Esophagus squamous epithelium (tissue), 5 donors: Measurements from ENCODE around the gene RCSD1. TPM values are rescaled to one million over a fixed set of nuclear protein-coding genes. Genes with fewer than 3 reads are reported as not detected.

Experiments
- DNase-seq: peaks from one replicate; lab custom pipeline; 2025; lab: John Stamatoyannopoulos, UW
- H3K27ac ChIP-seq, 4 donors: fragments of 200-600 bp; sonication (generic); one replicate each; pipeline ENCODE4 v1.5.1; 2016 to 2019; ENCODE audit warnings: mild to moderate bottlenecking in 1 of 4
- H3K27me3 ChIP-seq, 4 donors: fragments of 200-600 bp; sonication (generic); 1 replicate in 3 of 4; 2 replicates in 1 of 4; pipeline versions ENCODE4 v1.5.1 to v1.6.0; 2017 to 2021; ENCODE audit warnings: antibody characterized with exemption in 1 of 4
- H3K36me3 ChIP-seq, 3 donors: fragments of 200-600 bp; sonication (generic); one replicate each; pipeline ENCODE4 v1.5.1; 2016 to 2019
- H3K4me1 ChIP-seq, 3 donors: fragments of 200-600 bp; sonication (generic); one replicate each; pipeline ENCODE4 v1.5.1; 2017 to 2019
- H3K4me3 ChIP-seq, 4 donors: fragments of 200-600 bp; sonication (generic); 1 replicate in 3 of 4; 2 replicates in 1 of 4; pipeline ENCODE4 v1.5.1; 2016 to 2019; ENCODE audit warnings: mild to moderate bottlenecking in 2 of 4, moderate library complexity in 1 of 4
- H3K9me3 ChIP-seq, 3 donors: fragments of 200-600 bp; sonication (generic); one replicate each; pipeline ENCODE4 v1.5.1; 2016 to 2019
- POLR2A ChIP-seq, 4 donors: fragments of 450-650 bp; IDR thresholded peaks; one replicate each; pipeline ENCODE4 v1.6.1; 2017; ENCODE audit warnings: antibody characterized with exemption in 4 of 4, mild to moderate bottlenecking in 4 of 4, moderate library complexity in 3 of 4
- WGBS, 2 donors: methylation state at CpG; one replicate each; pipeline ENCODE4 v1.1.5; 2018; 5-methylcytosine and 5-hydroxymethylcytosine counted together
- intact Hi-C: fragments of 100-400 bp; cut with DNase I; formaldehyde crosslinking; loops from one replicate; pipeline ENCODE4 v1.15.0; 2022
- total RNA-seq, 4 donors: library from RNA; depleted of rRNA; stranded (reverse); fragments of >200 nt; gene quantifications; one replicate each; pipeline ENCODE4 v1.1.0, GENCODE V29; 2016
- TF ChIP-seq, protein P1 (sequence below), 6 experiments: fragments of 450-650 bp in 4 of 6; fragments of 200-600 bp in 2 of 6; sonication (generic) in 2 of 6; IDR thresholded peaks; one replicate each; pipeline ENCODE4 v1.5.1; 2016 to 2019; ENCODE audit warnings: antibody characterized with exemption in 6 of 6, mild to moderate bottlenecking in 4 of 6, moderate library complexity in 4 of 6
- donor health status: DM: yes; HTN: yes; CAD: no.

The RCSD1 gene
- total RNA-seq, 4 donors from 2014 or later: 1.2 to 17.7 (median 3.4) TPM

DNA sequence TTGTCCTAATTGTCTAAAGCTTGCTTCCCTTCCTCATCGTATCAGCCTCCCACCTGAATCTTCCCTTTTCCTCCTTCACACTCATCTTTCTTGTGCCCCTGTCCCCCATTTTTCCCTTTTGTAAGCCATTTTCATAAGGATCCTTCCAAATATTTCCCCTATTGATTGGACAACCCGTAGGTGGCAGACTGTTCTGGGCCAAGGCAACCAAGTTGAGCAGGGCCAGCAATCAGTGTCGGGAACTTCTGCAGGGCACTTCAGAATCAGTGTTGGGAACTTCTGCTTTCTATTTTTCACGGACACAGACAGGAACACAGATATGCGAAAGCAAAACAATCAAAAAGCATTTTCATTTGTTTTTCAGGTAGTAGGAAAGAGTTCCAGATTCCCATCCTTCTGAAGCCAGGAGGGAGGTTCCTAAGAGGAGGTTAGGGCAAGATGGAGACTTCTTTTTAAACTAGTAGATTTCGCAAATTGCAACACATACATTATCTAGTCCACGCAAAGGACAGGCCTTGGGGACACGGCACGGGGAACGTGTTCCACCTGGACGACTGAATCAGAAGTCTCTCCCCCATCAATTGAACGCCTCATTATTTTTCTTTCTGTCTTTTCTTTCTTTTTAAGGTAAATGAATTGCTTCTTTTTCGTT, 91.1 kb downstream of the RCSD1 start:
- intact Hi-C loops: loop anchor here (10.0 kb wide), 1 partner anchor 64 kb away; no protein-coding TSS in a partner anchor
- no peak for DNase-seq

DNA sequence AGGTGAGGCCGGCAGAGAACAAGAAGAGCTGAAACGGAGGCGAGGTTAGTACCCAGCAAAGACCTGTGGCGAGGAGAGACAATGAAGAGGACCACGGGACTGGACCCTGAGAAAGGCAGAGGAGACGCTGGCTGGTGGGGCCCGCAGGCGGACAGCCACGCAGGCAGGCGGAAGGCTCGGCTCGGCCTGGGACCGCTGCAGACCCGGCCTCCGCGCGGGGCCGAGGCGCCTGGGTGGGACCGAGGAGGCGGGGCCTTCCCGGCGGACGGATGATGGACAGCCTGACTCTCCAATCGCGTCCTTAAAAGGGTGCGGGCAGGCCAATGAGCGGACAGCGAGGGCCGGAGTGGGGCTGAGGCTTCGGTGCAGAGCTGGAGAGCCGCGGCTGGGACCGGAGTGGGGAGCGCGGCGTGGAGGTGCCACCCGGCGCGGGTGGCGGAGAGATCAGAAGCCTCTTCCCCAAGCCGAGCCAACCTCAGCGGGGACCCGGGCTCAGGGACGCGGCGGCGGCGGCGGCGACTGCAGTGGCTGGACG, 91.7 kb downstream of the RCSD1 start, which contains the start of gene MPZL1:
MPZL1 (plus strand) TSS at position 366 of the 535 bp plus-strand sequence. CDS start 170 bp downstream, outside the sequence.
- no peaks in the 10 kb centered on the region for H3K27me3 ChIP-seq
- H3K27ac ChIP-seq: peak within 1 kb of the TSS; percentile 90 to 97 (median 92)
- TF ChIP-seq, protein P1, sequence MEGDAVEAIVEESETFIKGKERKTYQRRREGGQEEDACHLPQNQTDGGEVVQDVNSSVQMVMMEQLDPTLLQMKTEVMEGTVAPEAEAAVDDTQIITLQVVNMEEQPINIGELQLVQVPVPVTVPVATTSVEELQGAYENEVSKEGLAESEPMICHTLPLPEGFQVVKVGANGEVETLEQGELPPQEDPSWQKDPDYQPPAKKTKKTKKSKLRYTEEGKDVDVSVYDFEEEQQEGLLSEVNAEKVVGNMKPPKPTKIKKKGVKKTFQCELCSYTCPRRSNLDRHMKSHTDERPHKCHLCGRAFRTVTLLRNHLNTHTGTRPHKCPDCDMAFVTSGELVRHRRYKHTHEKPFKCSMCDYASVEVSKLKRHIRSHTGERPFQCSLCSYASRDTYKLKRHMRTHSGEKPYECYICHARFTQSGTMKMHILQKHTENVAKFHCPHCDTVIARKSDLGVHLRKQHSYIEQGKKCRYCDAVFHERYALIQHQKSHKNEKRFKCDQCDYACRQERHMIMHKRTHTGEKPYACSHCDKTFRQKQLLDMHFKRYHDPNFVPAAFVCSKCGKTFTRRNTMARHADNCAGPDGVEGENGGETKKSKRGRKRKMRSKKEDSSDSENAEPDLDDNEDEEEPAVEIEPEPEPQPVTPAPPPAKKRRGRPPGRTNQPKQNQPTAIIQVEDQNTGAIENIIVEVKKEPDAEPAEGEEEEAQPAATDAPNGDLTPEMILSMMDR (IDR thresholded peaks at IDR 0.05): no peak
- peak in 2 of 4 donors; percentile 82 to 90 for TF ChIP-seq POLR2A (IDR thresholded peaks at IDR 0.05)
- no peaks in the 10 kb centered on the region for H3K36me3 ChIP-seq
- 0% methylated on average over 1 to 6 of the region's 52 CpGs for WGBS, 2 donors
- intact Hi-C loops: loop anchor here (10.0 kb wide), 1 partner anchor 63 kb away; no protein-coding TSS in a partner anchor
- H3K4me1 ChIP-seq: peaks cover 15 to 54% (median 20%) of the 10 kb centered on the region in 3 donors
- H3K4me3 ChIP-seq: peak within 1 kb of the TSS; percentile 73 to 92 (median 82)
- DNase-seq: peak; percentile 53
- H3K9me3 ChIP-seq: no peaks in the 10 kb centered on the region

More for the DNA sequence above, 91.1 kb downstream of the RCSD1 start:
- 11% methylated on average over 13 of the region's 13 CpGs for WGBS, 2 donors
- no peaks in the 10 kb centered on the region for H3K9me3 ChIP-seq
- H3K4me1 ChIP-seq: peaks cover 10 to 54% (median 20%) of the 10 kb centered on the region in 3 donors
- peak overlapping the region; percentile 73 to 92 (median 82) for H3K4me3 ChIP-seq
- no peak for TF ChIP-seq POLR2A (IDR thresholded peaks at IDR 0.05)
- TF ChIP-seq, protein P1 (IDR thresholded peaks at IDR 0.05): peak; percentile 27 to 52 (median 33)
- peak overlapping the region; percentile 90 to 97 (median 92) for H3K27ac ChIP-seq
- no peaks in the 10 kb centered on the region for H3K36me3 ChIP-seq
- no peaks in the 10 kb centered on the region for H3K27me3 ChIP-seq

DNA sequence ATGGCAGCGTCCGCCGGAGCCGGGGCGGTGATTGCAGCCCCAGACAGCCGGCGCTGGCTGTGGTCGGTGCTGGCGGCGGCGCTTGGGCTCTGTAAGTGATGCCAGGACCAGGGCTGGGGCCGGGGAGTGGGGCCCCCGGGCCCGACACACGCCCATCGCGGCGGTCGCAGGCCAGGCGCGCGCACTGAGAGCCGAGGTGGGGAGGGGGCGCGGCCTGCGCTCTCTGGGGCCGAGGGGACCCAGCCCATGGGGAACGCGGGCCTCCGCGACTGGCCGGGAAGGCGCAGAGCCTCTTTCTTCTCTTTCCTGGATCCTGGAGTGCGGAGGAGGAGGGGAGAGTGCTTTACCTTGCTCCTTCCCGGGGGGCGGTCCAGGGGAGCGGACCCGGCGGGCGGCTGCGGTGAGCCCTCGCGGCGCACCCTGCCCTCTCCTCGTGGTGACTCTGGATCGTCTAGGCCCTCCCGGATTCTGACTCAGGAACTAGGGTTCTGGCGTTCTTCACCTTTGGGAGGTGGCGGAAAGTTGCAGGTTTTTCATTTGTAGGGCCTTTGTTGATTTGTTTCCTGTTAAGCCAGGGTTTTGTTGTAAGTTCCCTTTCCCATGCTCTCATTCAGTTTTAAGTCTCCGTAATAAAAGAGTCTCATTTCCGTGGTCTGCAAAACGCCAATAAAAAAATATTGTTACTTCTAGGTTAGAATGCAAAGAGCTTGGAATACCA, 92.3 kb downstream of the RCSD1 start:
- no peaks in the 10 kb centered on the region for H3K27me3 ChIP-seq
- H3K36me3 ChIP-seq: no peaks in the 10 kb centered on the region
- H3K9me3 ChIP-seq: no peaks in the 10 kb centered on the region
- 0% methylated on average over 5 to 28 of the region's 52 CpGs for WGBS, 2 donors
- peaks cover 16 to 57% (median 20%) of the 10 kb centered on the region in 3 donors for H3K4me1 ChIP-seq
- TF ChIP-seq POLR2A (IDR thresholded peaks at IDR 0.05): no peak
- TF ChIP-seq, protein P1 (IDR thresholded peaks at IDR 0.05): peak in 1 of 6 experiments; percentile 9
- peak overlapping the region; percentile 73 to 92 (median 82) for H3K4me3 ChIP-seq
- peak overlapping the region; percentile 90 to 97 (median 92) for H3K27ac ChIP-seq
- intact Hi-C loops: loop anchor here (10.0 kb wide), 1 partner anchor 62 kb away; no protein-coding TSS in a partner anchor
- no peak for DNase-seq

DNA sequence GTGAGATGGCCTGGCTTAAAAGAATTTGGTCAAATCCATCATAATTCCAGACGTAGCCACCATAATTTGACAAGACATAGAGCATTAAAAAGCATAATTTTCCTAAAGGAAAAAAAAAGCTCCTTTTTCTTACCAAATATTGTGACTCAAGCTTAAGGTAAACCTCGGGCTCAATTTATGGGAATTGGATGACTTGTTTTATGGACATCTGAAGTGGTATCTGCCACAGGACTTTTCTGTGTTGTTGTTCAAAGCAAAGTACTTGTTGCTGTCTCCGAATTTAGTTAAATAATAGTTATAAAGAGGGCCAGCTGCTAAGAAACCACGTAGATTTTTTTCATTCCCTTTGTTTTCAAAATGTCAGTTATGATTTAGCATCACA, 92.8 kb downstream of the RCSD1 start:
- DNase-seq: no peak
- H3K27me3 ChIP-seq: no peaks in the 10 kb centered on the region
- peaks cover 19 to 63% (median 20%) of the 10 kb centered on the region in 3 donors for H3K4me1 ChIP-seq
- WGBS, 2 donors: 9 to 11% methylated on average over 4 of the region's 4 CpGs
- H3K9me3 ChIP-seq: no peaks in the 10 kb centered on the region
- H3K4me3 ChIP-seq: peak overlapping the region; percentile 73 to 92 (median 82)
- peak overlapping the region; percentile 90 to 97 (median 92) for H3K27ac ChIP-seq
- TF ChIP-seq, protein P1 (IDR thresholded peaks at IDR 0.05): no peak
- no peak for TF ChIP-seq POLR2A (IDR thresholded peaks at IDR 0.05)
- no peaks in the 10 kb centered on the region for H3K36me3 ChIP-seq
- intact Hi-C loops: loop anchor here (10.0 kb wide), 1 partner anchor 62 kb away; no protein-coding TSS in a partner anchor
